ENCODE data around the gene ISX.

ISX gene

GRCh38 chr22:35114131-35114980 is 48.4 kb downstream of the ISX start:
- DNase-seq: no peak

DNA sequence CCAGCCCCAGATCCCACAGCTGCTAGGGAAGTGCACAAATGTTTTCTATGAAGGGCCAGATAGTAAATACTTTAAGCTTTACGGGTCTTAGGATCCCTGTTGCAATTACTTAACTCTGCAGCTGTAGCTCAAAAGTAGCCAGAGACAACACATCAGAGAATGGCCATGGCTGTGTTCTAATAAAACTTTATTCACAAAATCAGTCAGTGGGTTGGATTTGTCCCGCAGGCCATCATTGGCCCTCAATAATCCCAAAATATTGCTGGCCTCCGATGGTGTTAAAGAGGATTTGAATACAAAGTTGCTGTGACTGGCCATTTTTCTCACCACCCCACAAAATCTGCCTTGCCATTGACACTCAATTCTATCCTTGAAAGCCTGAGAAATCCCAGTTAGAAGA is 49.6 kb downstream of the ISX start:
- DNase-seq: no peak

GRCh38 chr22:35116269-35116668 is 50.3 kb downstream of the ISX start:
- DNase-seq: no peak

DNA sequence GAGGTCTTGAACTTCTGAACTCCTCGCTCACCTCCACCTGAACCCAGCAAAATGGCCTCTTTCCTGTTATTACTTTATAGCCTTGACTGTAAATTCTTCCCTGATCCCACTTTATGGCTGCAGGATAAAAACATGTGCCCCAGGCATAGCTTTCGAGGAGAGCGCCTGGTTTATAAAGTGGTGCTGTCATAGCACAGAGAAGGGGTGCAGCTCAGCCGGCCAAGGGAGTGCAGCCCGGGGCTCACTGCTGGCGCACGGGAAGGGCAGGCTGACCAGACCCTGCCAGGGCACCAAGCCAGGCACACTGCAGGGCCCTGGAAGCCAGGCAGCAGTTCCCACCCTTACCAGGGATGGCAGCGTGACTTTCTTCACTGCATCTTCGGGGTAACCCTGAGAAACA is 50.9 kb downstream of the ISX start:
- DNase-seq: no peak

- DNase-seq: no peak
Measured at GRCh38 chr22:35119494-35119893, 53.5 kb downstream of the ISX start.

DNA sequence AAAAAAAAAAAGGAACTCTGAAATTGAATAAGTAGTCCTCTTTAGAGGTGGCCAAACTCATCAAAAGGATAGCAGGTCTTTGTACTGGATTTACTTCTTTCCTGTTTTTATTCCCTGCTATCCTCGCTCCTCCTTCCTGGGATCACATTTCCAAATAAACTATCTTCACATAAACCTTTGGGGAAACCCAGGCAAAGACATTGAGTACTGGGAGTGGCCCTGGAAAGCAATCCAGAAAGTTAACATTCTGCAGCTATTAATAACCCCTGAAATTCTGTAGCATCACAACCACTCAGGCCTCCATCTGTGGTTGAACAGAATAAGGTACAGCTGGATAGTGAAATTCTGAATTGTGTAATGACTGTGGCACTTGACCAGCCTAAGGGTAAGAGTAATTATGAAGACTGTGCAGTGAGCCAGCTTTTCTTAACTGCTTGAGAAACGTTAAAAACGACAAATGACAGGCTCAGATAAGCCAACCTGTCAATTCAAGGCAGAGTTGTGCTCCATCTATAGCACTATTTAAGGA is 58.8 kb downstream of the ISX start:
- no peak for DNase-seq

GRCh38 chr22:35126993-35127392 is 61.0 kb downstream of the ISX start:
- no peak for DNase-seq

GRCh38 chr22:35128637-35129036 is 62.7 kb downstream of the ISX start:
- no peak for DNase-seq

- DNase-seq: no peak
Measured at GRCh38 chr22:35131525-35132000, 65.6 kb downstream of the ISX start.

GRCh38 chr22:35132568-35132967 is 66.6 kb downstream of the ISX start:
- no peak for DNase-seq

DNA sequence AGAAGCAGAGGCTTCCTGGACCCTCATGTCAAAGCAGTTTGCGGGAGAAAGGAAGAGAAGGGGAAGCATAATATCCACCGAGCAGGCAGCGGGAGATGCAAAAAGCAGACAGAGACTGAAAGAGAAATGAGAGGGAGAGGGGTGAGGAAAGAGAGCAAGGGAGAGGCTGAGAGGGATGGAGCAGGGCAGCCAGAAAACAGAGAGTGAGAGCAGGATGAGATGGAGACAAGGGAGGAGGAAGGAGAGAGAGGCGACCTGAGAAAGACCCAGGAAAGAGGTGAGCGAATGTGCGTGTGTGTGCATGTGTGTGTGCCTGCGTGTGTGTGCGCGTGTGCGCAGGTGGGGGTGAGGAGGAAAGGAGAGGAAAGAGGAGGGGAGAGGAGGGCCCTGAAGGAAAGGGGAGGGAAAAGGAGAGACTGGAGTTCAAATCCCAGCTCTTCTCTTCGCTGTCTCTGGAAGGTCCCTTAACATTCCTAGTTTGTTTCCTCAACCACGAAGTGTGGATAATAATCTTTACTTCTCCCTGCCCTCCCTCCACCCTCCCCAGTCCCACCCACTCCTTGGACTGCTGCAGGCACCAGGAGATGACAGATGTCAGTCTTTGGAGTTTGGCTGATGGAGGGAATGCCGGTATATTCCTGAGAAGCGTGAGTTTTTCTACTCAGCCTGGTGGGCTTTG is 67.9 kb downstream of the ISX start:
- no peak for DNase-seq

- no peak for DNase-seq
Measured at GRCh38 chr22:35134637-35135036, 68.7 kb downstream of the ISX start.

DNA sequence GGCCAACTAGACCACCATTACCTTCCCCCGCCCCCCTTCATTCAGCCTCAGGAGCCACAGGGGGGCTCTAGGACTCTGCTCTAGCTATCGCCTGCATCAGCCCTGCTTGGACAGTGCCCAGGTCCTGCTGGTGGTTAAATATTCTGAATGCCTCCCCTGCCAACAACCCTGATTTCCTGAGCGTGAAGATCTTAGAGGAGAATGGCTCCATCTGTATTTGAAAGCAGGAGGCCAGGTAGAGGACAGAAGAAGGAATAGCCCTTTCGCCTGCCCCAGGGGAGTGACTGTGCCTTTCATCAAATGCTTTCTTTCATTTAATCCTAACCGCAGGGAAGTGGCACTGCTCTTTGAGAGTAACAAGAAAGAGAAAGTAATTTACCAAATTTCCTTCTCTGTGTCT is 69.2 kb downstream of the ISX start:
- no peak for DNase-seq

All from DMS79 (cell line).